ENCODE results near the gene ATP1A2. TPM values are rescaled to one million over a fixed set of nuclear protein-coding genes. Genes with fewer than 3 reads are reported as not detected.

The ATP1A2 gene
- total and polyA plus RNA-seq, 2 of the 8 experiments (the other 6 are each of a cell fraction or from before 2014, with no cell fraction given) = 39.7 to 40.8 TPM

DNA sequence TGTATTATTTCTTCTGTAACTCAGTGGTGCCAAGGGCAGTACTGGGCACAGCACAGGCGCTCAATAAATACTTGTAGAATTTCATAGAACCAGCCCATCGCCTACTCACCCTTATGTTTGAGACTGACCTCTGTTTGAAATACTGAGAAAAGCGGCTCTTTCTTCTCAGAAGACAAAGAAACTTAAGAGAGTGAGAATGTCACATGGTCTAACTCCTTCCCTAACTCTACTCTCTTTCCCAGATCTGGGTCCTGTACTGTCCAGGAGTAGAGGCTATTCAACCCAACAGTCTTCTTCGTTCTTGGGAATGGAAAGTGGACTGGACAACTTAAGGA lies 21.3 kb upstream of the ATP1A2 start:
- Histone ChIP-seq H2BK15ac (ENCODE audit: low read length) (0 out of 2 replicates have a peak overlapping the region, but pooled peaks have one; percentile 46), H2BK12ac (ENCODE audit: low read depth, low read length) (0 out of 2 replicates have a peak overlapping the region, but pooled peaks have one; percentile 99), H3K79me1 (ENCODE audit: low read depth, low read length) (peaks cover 14% of the 10 kb centered on the region), H4K91ac (replicated peaks; ENCODE audit: insufficient read length, low read length) (no peak overlapping the region), H2BK5ac (ENCODE audit: low read depth, low read length) (0 out of 2 replicates have a peak overlapping the region, but pooled peaks have one; percentile 41), H3K9me3 (ENCODE audit: insufficient read depth in 2 of 2, low read depth in 1 of 2, low read length in 1 of 2) (no peaks in the 10 kb centered on the region; a peak in 1 of 4 replicates), H3K18ac (ENCODE audit: extremely low read depth, low read length) (no peak overlapping the region), H3K4me1 (replicated peaks in 1 of 4; ENCODE audit: control insufficient read depth in 3 of 4, insufficient read depth in 4 of 4, low read length in 3 of 4) (peaks cover 9 to 37% (median 28%) of the 10 kb centered on the region in 4 experiments), H3K27ac (ENCODE audit: low read depth, low read length) (0 out of 2 replicates have a peak overlapping the region, but pooled peaks have one; percentile 25), H3K23ac (ENCODE audit: insufficient read length) (no peak overlapping the region), H4K20me1 (replicated peaks in 1 of 2; ENCODE audit: control insufficient read depth in 1 of 2, insufficient read depth in 2 of 2, low read length in 2 of 2) (peaks cover 0 to 4% of the 10 kb centered on the region in 2 experiments), H3K27me3 (replicated peaks in 1 of 4; ENCODE audit: control insufficient read depth in 3 of 4, extremely low read depth in 1 of 4, insufficient read depth in 3 of 4, low read length in 3 of 4) (no peaks in the 10 kb centered on the region), H3K9ac (replicated peaks in 1 of 4; ENCODE audit: extremely low read depth in 1 of 4, low read depth in 3 of 4, low read length in 3 of 4) (no peak overlapping the region), H2AK5ac (ENCODE audit: low read depth, low read length) (no peak overlapping the region), H3K4me2 (ENCODE audit: insufficient read depth in 1 of 2, low read depth in 2 of 2, low read length in 2 of 2) (no peak overlapping the region), H2AFZ (ENCODE audit: low read length) (no peak overlapping the region), H3K4me3 (ENCODE audit: extremely low read depth in 1 of 4, insufficient read depth in 2 of 4, low read depth in 3 of 4, low read length in 4 of 4) (no peak overlapping the region), H3K56ac (replicated peaks; ENCODE audit: insufficient read length, low read depth, low read length) (no peak overlapping the region), H3K14ac (ENCODE audit: insufficient read length) (no peak overlapping the region), H4K8ac (ENCODE audit: extremely low read depth, insufficient read depth, low read length) (no peak overlapping the region), H3K36me3 (ENCODE audit: control insufficient read depth in 2 of 4, insufficient read depth in 4 of 4, low read length in 3 of 4) (peaks cover 10 to 35% (median 22%) of the 10 kb centered on the region in 4 experiments), H3K4ac (replicated peaks; ENCODE audit: insufficient read length, low read depth, low read length) (no peak overlapping the region), H4K5ac (ENCODE audit: insufficient read length, low read depth, low read length) (no peak overlapping the region), H3K23me2 (ENCODE audit: low read depth, low read length) (peaks cover 19% of the 10 kb centered on the region), H2BK120ac (replicated peaks; ENCODE audit: low read depth, low read length) (no peak overlapping the region), H2BK20ac (ENCODE audit: low read length) (peak overlapping the region; percentile 57; the same call in 1 of the 2 replicates), H3K79me2 (ENCODE audit: control insufficient read depth in 1 of 2, insufficient read depth in 2 of 2, low read length in 2 of 2) (peaks cover 0 to 36% of the 10 kb centered on the region in 2 experiments; a peak in 2 of 4 replicates)
- CTCF ChIA-PET (ENCODE audit: partially characterized antibody) = interaction anchor here (1.5 to 50.1 kb wide), 4 partner anchors 8 to 158 kb away, joined by 3 to 1874 read pairs (median 92); partner anchors contain the start of genes KCNJ10 and KCNJ9
- no peak for DNase-seq (ENCODE audit: low read depth in 1 of 2, low spot score in 2 of 2)
- no peak for FAIRE-seq
- WGBS, 2 experiments (ENCODE audit: extremely low coverage in 1 of 2, insufficient coverage in 1 of 2, insufficient read length in 1 of 2, insufficient replicate concordance in 2 of 2, low coverage in 1 of 2, low lambda C conversion rate in 2 of 2, missing lambda C conversion rate in 1 of 2) = 87% methylated on average over 4 of the region's 4 CpGs; no CpG with 5 or more reads in 1 of the 2 experiments
- POLR2A ChIA-PET (ENCODE audit: partially characterized antibody) = interaction anchor here (1.3 to 1.4 kb wide), 2 partner anchors 10 to 12 kb away, joined by 4 to 5 read pairs; no protein-coding TSS in a partner anchor
- no peak for TF ChIP-seq ZNF274 (IDR thresholded peaks at IDR 0.05; ENCODE audit: borderline replicate concordance, extremely low read depth, low read length)
- no peak for TF ChIP-seq RAD21 (IDR thresholded peaks at IDR 0.05 in 1 of 2, conservative IDR thresholded peaks at IDR 0.05 in 1 of 2; ENCODE audit: low read depth in 2 of 2, low read length in 2 of 2)
- no peak for TF ChIP-seq TAF1 (IDR thresholded peaks at IDR 0.05; ENCODE audit: low read depth, low read length)
- no peak for TF ChIP-seq HDAC6 (IDR thresholded peaks at IDR 0.05; ENCODE audit: low read depth, low read length)
- TF ChIP-seq RNF2 (IDR thresholded peaks at IDR 0.05; ENCODE audit: borderline replicate concordance, low read depth, low read length, missing control alignments, poor library complexity, severe bottlenecking) = no peak
- TF ChIP-seq SP4 (IDR thresholded peaks at IDR 0.05; ENCODE audit: low read length) = no peak
- no peak for TF ChIP-seq NRF1 (IDR thresholded peaks at IDR 0.05; ENCODE audit: low read depth, low read length)
- no peak for TF ChIP-seq JUND (IDR thresholded peaks at IDR 0.05; ENCODE audit: low read length)
- TF ChIP-seq GABPA (IDR thresholded peaks at IDR 0.05; ENCODE audit: borderline replicate concordance, insufficient read depth, low read length) = no peak
- TF ChIP-seq CBX8 (IDR thresholded peaks at IDR 0.05; ENCODE audit: borderline replicate concordance, low read depth, low read length) = no peak
- TF ChIP-seq, protein P1, sequence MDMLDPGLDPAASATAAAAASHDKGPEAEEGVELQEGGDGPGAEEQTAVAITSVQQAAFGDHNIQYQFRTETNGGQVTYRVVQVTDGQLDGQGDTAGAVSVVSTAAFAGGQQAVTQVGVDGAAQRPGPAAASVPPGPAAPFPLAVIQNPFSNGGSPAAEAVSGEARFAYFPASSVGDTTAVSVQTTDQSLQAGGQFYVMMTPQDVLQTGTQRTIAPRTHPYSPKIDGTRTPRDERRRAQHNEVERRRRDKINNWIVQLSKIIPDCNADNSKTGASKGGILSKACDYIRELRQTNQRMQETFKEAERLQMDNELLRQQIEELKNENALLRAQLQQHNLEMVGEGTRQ (IDR thresholded peaks at IDR 0.05; ENCODE audit: low read length) = no peak
- no peak for TF ChIP-seq CHD2 (IDR thresholded peaks at IDR 0.05; ENCODE audit: low read length)
